ENCODE data around the gene ZDHHC14. TPM values are rescaled to one million over a fixed set of nuclear protein-coding genes. Genes with fewer than 3 reads are reported as not detected.

The ZDHHC14 gene
- total RNA-seq, 2 experiments from 2014 or later, result 2.4 to 2.5 TPM

- DNase-seq (peak; percentile 22), ATAC-seq (peak; percentile 15)
- intact Hi-C loops (cut with DNase I, micrococcal nuclease), result no loop called here
- no peaks in the 10 kb centered on the region for H3K9me3 Mint-ChIP-seq (ENCODE audit: low read depth)
- peak overlapping the region; percentile 39 for H3K27ac Mint-ChIP-seq
- peaks cover 46% of the 10 kb centered on the region for H3K4me1 Mint-ChIP-seq
- no peaks in the 10 kb centered on the region for H3K27me3 Mint-ChIP-seq
- H3K36me3 Mint-ChIP-seq (ENCODE audit: low read depth), result peaks cover 3% of the 10 kb centered on the region
- CTCF ChIA-PET, result interaction anchor here (0.5 to 0.8 kb wide), 3 partner anchors 29 to 90 kb away, joined by 3 to 5 read pairs (median 4); no protein-coding TSS in a partner anchor
- no peak overlapping the region for H3K4me3 Mint-ChIP-seq
- POLR2A ChIA-PET, result interaction anchor here (0.6 kb wide), 1 partner anchor 102 kb away, joined by 3 read pairs; no protein-coding TSS in a partner anchor
Measured at GRCh38 chr6:157430834-157431233, 49.8 kb downstream of the ZDHHC14 start.

- ChIA-PET POLR2A (no interaction called here), CTCF (interaction anchor here (1.1 kb wide), 1 partner anchor 187 kb away, joined by 3 read pairs; no protein-coding TSS in a partner anchor)
- no peaks in the 10 kb centered on the region for H3K27me3 Mint-ChIP-seq
- no peak overlapping the region for H3K27ac Mint-ChIP-seq
- intact Hi-C loops (cut with DNase I, micrococcal nuclease), result no loop called here
- no peak overlapping the region for H3K4me3 Mint-ChIP-seq
- peaks cover 2% of the 10 kb centered on the region for H3K36me3 Mint-ChIP-seq (ENCODE audit: low read depth)
- DNase-seq, result no peak
- no peaks in the 10 kb centered on the region for H3K9me3 Mint-ChIP-seq (ENCODE audit: low read depth)
- ATAC-seq, result no peak
- H3K4me1 Mint-ChIP-seq, result peaks cover 36% of the 10 kb centered on the region
Measured at GRCh38 chr6:157432231-157432891, 51.4 kb downstream of the ZDHHC14 start.

- ATAC-seq (no peak), DNase-seq (no peak)
- H3K27ac Mint-ChIP-seq, result no peak overlapping the region
- peaks cover 31% of the 10 kb centered on the region for H3K4me1 Mint-ChIP-seq
- POLR2A ChIA-PET, result interaction anchor here (0.6 kb wide), 1 partner anchor 614 kb away, joined by 5 read pairs; no protein-coding TSS in a partner anchor
- intact Hi-C loops (cut with DNase I, micrococcal nuclease), result no loop called here
- CTCF ChIA-PET, result no interaction called here
- no peaks in the 10 kb centered on the region for H3K9me3 Mint-ChIP-seq (ENCODE audit: low read depth)
- H3K27me3 Mint-ChIP-seq, result no peaks in the 10 kb centered on the region
- H3K36me3 Mint-ChIP-seq (ENCODE audit: low read depth), result no peaks in the 10 kb centered on the region
- no peak overlapping the region for H3K4me3 Mint-ChIP-seq
Measured at GRCh38 chr6:157432892-157433265, 51.9 kb downstream of the ZDHHC14 start.

- Mint-ChIP-seq H3K36me3 (ENCODE audit: low read depth) (no peaks in the 10 kb centered on the region), H3K4me1 (peaks cover 24% of the 10 kb centered on the region), H3K9me3 (ENCODE audit: low read depth) (no peaks in the 10 kb centered on the region), H3K27me3 (no peaks in the 10 kb centered on the region), H3K27ac (no peak overlapping the region), H3K4me3 (no peak overlapping the region)
- DNase-seq (no peak), ATAC-seq (no peak)
- ChIA-PET CTCF (interaction anchor here (0.6 to 1.4 kb wide), 3 partner anchors 10 to 197 kb away, joined by 3 read pairs; no protein-coding TSS in a partner anchor), POLR2A (interaction anchor here (0.6 kb wide), 1 partner anchor 614 kb away, joined by 5 read pairs; no protein-coding TSS in a partner anchor)
- intact Hi-C loops (cut with DNase I, micrococcal nuclease), result no loop called here
Measured at GRCh38 chr6:157433678-157434081, 52.7 kb downstream of the ZDHHC14 start.

- no peaks in the 10 kb centered on the region for H3K27me3 Mint-ChIP-seq
- H3K9me3 Mint-ChIP-seq (ENCODE audit: low read depth), result no peaks in the 10 kb centered on the region
- no peak overlapping the region for H3K27ac Mint-ChIP-seq
- ATAC-seq, result no peak
- ChIA-PET CTCF (interaction anchor here (0.6 to 1.4 kb wide), 5 partner anchors 10 to 1100 kb away, joined by 3 to 5 read pairs (median 3); no protein-coding TSS in a partner anchor), POLR2A (no interaction called here)
- no peak overlapping the region for H3K4me3 Mint-ChIP-seq
- intact Hi-C loops (cut with DNase I, micrococcal nuclease), result no loop called here
- no peak for DNase-seq
- peaks cover 16% of the 10 kb centered on the region for H3K4me1 Mint-ChIP-seq
- H3K36me3 Mint-ChIP-seq (ENCODE audit: low read depth), result no peaks in the 10 kb centered on the region
Measured at GRCh38 chr6:157434349-157435033, 53.5 kb downstream of the ZDHHC14 start.

- H3K27me3 Mint-ChIP-seq, result no peaks in the 10 kb centered on the region
- no peak for DNase-seq
- no peaks in the 10 kb centered on the region for H3K36me3 Mint-ChIP-seq (ENCODE audit: low read depth)
- POLR2A ChIA-PET, result no interaction called here
- CTCF ChIA-PET, result no interaction called here
- intact Hi-C loops (cut with DNase I, micrococcal nuclease), result no loop called here
- peaks cover 10% of the 10 kb centered on the region for H3K4me1 Mint-ChIP-seq
- ATAC-seq, result no peak
- peaks cover 2% of the 10 kb centered on the region for H3K9me3 Mint-ChIP-seq (ENCODE audit: low read depth)
- H3K27ac Mint-ChIP-seq, result no peak overlapping the region
- H3K4me3 Mint-ChIP-seq, result no peak overlapping the region
Measured at GRCh38 chr6:157436219-157436943, 55.4 kb downstream of the ZDHHC14 start.

DNA sequence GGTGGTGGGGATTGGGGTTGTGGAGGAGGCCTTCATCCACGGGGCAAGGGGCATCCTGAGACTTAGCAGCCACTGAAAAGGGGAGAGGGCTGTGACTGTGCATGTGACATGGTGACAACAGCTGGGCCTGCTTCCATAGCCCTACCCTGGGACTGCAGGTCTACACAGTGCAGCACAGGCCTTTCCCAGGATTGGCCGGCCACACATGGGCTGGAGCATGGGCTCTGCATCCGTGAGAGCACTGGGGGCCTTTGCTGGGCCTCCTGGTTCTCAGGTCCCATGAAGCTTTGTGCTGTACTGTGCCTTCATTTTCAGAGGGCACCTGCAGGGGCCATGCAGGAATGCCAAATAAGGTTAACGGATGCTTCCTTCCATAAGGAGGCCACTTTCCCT is 56.0 kb downstream of the ZDHHC14 start:
- intact Hi-C loops (cut with DNase I, micrococcal nuclease), result no loop called here
- ATAC-seq, result no peak
- POLR2A ChIA-PET, result interaction anchor here (0.6 kb wide), 1 partner anchor 441 kb away, joined by 3 read pairs; no protein-coding TSS in a partner anchor

DNA sequence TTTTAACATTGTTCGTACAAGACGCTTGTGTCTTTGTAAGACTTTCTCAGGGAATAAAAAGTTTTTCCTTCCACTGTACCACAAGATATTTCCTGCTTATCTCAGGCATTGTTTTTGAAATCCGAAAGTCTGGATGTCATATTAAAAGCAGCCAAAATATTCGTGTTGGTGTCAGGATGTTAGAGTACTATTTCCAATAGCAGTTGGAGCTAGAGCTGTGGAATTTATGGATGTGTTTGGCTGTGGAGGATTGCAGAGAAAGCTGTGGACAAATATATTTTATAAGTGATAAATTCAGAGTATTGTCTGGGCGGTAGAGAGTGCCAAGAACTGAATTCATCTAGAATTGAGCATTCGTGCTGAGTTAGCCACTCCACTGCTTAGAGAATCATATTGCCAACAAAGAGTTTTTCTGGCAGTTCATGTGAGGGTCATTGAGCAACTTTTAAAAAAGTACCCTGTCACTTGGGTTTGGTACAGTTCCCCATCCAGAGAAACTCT is 57.7 kb downstream of the ZDHHC14 start:
- CTCF ChIA-PET, result interaction anchor here (0.8 kb wide), 1 partner anchor 308 kb away, joined by 3 read pairs; no protein-coding TSS in a partner anchor
- no peaks in the 10 kb centered on the region for H3K27me3 Mint-ChIP-seq

More for the DNA sequence above, 56.0 kb downstream of the ZDHHC14 start:
- H3K27ac Mint-ChIP-seq, result no peak overlapping the region
- H3K27me3 Mint-ChIP-seq, result no peaks in the 10 kb centered on the region
- H3K4me1 Mint-ChIP-seq, result peaks cover 10% of the 10 kb centered on the region
- H3K9me3 Mint-ChIP-seq (ENCODE audit: low read depth), result peaks cover 2% of the 10 kb centered on the region
- no peak for DNase-seq
- CTCF ChIA-PET, result no interaction called here
- H3K36me3 Mint-ChIP-seq (ENCODE audit: low read depth), result peaks cover 3% of the 10 kb centered on the region
- no peak overlapping the region for H3K4me3 Mint-ChIP-seq

DNA sequence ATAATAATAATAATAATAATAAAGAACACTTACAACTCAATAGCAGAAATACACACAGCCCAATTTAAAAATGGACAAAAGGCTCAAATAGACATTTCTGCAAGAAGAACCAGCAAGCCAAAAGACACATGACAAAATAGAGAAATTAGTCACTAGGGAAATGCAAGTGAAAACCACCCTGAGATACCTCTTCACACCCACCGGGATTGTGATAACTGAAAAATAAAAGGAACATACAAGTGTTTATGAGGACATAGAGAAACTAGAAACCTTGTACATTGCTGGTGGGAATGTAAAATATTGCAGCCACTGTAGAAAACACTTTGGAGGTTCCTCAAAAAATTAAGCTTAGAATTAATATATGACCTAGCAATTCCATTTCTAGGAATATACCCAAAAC is 59.2 kb downstream of the ZDHHC14 start:
- Mint-ChIP-seq H3K27me3 (no peaks in the 10 kb centered on the region), H3K27ac (no peak overlapping the region), H3K36me3 (ENCODE audit: low read depth) (peaks cover 11% of the 10 kb centered on the region), H3K4me3 (no peak overlapping the region), H3K4me1 (peaks cover 20% of the 10 kb centered on the region), H3K9me3 (ENCODE audit: low read depth) (peaks cover 10% of the 10 kb centered on the region)
- ChIA-PET POLR2A (interaction anchor here (0.5 kb wide), 1 partner anchor 635 kb away, joined by 3 read pairs; no protein-coding TSS in a partner anchor), CTCF (no interaction called here)
- DNase-seq (no peak), ATAC-seq (no peak)
- intact Hi-C loops (cut with DNase I, micrococcal nuclease), result no loop called here

More for the DNA sequence above, 57.7 kb downstream of the ZDHHC14 start:
- Mint-ChIP-seq H3K9me3 (ENCODE audit: low read depth) (peaks cover 10% of the 10 kb centered on the region), H3K4me1 (peaks cover 18% of the 10 kb centered on the region), H3K36me3 (ENCODE audit: low read depth) (peaks cover 11% of the 10 kb centered on the region), H3K27ac (no peak overlapping the region), H3K4me3 (no peak overlapping the region)
- intact Hi-C loops (cut with DNase I, micrococcal nuclease), result no loop called here
- POLR2A ChIA-PET, result no interaction called here
- DNase-seq (no peak), ATAC-seq (no peak)

DNA sequence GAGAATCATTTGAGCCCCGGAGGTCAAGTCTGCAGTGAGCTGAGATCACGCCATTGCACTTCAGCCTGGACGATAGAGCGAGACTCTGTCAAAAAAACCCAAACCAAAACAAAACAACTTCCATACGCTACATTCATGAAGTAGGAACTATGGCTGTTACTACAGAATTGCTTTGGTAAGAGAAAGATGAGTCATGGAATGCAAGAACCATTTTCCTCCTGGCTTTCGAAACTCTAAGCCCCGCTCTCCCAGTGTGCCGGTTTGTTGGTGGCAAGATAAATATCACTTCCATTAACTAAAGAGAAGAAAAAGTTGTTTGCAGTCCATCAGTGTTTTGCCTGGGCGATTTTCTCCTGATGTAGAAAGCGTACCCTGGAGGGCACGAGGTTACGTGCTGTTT is 61.3 kb downstream of the ZDHHC14 start:
- ChIA-PET POLR2A (no interaction called here), CTCF (no interaction called here)
- Mint-ChIP-seq H3K4me3 (no peak overlapping the region), H3K27me3 (no peaks in the 10 kb centered on the region), H3K27ac (no peak overlapping the region), H3K4me1 (peaks cover 20% of the 10 kb centered on the region), H3K9me3 (ENCODE audit: low read depth) (peaks cover 10% of the 10 kb centered on the region), H3K36me3 (ENCODE audit: low read depth) (peaks cover 11% of the 10 kb centered on the region)
- DNase-seq (no peak), ATAC-seq (no peak)
- intact Hi-C loops (cut with DNase I, micrococcal nuclease), result no loop called here

Data from activated CD4-positive, alpha-beta T cell treated with anti-CD3 and anti-CD28 coated beads for 36 hours (primary cell).